T-helper 1 cell treated with Interleukin-12 subunit alpha and Interleukin-12 subunit beta and Interleukin-4 antibody, amounts not matched to agents 30 ng/mL and 1 ng/mL, for 36 hours (primary cell): ENCODE data around the gene C17orf107. TPM values are rescaled to one million over a fixed set of nuclear protein-coding genes. Genes with fewer than 3 reads are reported as not detected.

ENCODE experiments used
- intact Hi-C: fragments of 100-400 bp; cut with micrococcal nuclease; formaldehyde crosslinking; loops from one replicate; pipeline ENCODE4 v1.15.1; 2024
- total RNA-seq: library from RNA; stranded (reverse); gene quantifications from 2 replicates; pipeline ENCODE4 v1.2.3, GENCODE V29; 2022

C17orf107 gene
- total RNA-seq, 1 donor from 2014 or later: 1.3 TPM

DNA sequence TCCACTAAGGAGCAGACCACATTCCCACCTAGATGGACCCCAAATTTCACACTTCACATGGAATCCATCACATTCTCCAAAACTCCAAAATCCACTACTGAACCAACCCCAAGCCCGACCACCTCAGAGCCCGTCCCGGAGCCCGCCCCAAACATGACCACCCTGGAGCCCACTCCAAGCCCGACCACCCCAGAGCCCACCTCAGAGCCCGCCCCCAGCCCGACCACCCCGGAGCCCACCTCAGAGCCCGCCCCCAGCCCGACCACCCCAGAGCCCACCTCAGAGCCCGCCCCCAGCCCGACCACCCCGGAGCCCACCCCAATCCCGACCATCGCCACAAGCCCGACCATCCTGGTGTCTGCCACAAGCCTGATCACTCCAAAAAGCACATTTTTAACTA lies 34.3 kb downstream of the C17orf107 start:
- intact Hi-C loops: no loop called here

DNA sequence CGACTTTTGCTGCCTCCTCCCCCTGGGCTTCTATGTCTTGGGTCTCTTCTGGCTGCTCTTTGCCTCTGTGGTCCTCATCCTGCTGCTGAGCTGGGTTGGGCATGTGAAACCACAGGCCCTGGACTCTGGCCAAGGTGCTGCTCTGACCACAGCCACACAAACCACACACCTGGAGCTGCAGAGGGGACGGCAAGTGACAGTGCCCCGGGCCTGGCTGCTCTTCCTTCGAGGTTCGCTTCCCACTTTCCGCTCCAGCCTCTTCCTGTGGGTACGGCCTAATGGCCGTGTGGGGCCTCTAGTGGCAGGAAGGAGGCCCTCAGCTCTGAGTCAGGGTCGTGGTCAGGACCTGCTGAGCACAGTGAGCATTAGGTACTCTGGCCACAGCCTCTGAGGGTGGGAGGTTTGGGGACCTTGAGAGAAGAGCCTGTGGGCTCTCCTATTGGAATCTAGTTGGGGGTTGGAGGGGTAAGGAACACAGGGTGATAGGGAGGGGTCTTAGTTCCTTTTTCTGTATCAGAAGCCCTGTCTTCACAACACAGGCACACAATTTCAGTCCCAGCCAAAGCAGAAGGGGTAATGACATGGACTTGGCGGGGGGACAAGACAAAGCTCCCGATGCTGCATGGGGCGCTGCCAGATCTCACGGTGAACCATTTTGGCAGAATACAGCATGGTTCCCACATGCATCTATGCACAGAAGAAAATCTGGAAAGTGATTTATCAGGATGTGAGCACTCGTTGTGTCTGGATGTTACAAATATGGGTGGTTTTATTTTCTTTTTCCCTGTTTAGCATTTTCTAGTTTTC lies 35.0 kb downstream of the C17orf107 start:
- intact Hi-C loops: no loop called here

DNA sequence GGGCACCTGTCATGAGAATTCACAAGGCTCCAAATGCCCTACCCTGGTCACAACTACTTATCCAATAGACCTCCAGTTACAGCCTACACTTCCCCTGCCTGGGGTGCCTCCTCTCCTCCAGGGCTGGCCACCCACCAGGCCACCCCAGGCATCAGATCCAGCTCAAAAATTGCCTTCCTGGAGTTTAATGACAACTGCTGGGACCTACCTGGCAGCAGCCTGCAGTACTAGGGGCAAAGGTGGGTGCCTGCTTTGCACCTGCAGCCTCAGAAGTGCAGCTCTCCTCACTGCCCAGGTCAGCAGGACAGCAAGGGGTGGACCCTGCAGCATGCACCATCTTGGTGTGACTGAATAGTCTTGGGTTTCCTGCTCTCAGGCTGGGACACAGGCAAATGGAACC lies 36.3 kb downstream of the C17orf107 start:
- intact Hi-C loops: no loop called here

DNA sequence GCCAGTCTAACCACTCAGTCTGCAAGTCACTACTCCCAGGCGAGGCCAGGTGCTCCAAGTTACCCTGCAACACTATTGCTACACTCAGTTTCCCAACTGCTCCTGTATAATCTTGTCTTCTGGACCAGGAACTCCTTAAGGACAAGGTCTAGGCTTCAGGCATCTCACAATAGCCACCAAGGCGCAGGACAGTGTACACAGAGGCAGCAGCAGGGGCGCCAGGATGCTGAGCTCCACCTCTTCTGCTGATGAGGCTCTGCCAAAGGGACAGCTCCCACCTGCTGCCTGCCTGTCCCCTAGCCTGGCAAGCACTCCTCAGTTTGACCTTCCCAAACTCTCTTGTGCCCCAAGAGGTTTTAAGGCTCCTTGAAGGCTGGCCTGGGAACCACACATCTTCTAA lies 37.1 kb downstream of the C17orf107 start:
- intact Hi-C loops: no loop called here

DNA sequence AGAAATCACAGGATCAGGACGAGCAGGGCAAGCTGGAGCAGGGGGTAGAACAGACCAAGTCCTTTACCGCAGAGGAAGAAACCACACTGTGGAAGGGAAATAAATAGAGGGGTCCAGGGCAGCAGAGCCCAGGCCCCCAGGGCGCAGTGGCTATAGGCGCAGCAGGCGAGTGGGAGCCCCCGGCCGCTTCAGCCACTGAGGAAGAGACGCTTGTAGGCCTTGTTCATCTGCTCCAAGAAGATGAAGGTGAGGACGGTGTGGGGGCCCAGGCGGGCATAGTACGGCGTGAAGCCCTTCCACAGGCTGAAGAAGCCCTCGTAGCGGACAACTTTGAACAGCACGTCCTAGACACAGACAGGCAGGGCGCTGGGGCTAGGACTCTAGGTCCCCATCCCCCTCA lies 38.2 kb downstream of the C17orf107 start:
- intact Hi-C loops: no loop called here

DNA sequence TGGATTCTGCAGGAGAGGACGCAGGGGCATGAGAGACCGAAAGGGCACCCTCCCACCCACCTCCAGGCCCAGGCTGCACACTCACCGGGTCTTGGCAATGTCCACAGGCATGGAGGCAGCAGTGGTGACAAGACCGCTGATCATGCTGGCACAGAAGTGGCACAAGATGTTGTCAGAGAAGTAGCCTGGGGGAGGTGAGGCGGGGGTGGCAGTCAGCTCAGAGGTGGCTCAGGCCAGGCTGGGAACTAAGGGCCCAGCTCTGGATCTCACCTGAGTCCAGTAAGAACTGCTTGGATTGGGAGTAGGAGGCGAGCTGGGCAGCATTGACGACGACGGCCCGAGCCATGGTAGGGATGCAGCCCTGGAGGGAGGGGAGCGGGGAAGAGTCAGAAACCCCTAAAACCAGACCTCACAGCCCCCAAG lies 38.7 kb downstream of the C17orf107 start:
- intact Hi-C loops: no loop called here

DNA sequence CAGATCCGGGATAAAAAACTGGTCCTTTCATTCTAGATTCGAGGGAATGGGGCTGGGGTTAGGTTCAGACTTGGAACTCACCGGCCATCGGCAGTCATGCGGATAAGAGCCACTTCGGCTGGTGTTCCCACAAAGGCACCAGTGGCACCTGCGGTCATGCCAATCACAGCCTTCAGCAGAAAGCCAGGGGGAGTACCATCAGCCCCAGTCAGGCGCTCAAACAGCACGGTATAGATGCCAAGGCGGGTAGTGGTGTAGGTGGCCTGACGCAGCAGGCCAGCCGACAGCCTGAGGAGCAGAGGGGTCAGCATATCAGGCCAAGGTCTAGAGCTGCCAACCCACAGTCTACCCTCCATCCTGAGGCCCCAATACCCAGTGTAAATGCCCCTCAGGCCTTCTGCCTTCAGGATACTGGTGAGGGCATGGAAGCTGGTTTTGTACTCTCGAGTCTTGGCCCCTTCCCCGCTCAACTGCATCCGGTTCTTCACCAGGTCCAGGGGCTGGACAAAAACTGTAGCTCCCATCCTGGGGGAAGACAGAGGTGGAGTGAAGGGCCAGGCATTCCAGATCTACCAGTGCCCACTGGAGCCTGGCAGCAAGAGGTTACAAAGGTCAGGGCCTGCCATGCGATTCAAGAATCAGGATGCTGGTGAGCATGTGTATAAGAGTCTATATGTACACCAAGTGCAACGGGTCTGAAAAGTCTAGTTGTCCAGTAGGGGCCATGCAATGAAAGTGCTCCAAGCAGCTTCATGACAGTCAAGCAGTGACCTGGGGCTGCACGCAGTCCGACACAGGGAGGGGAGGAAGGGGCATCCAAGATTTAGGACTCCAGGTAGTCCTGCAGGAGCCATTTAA lies 39.6 kb downstream of the C17orf107 start:
- intact Hi-C loops: no loop called here

DNA sequence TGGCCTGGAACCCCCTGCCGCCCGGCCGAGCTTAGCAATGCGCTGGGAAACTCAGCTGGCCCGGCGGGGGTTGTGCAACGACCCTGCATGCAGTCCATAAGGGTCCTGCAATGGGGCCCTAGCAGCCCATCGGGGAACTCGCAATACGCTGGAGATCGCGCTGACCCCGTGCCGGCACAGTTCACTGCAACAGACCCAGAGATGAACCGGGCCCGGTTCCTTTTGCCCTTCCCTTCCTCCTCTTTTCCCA lies 40.1 kb downstream of the C17orf107 start:
- intact Hi-C loops: no loop called here

DNA sequence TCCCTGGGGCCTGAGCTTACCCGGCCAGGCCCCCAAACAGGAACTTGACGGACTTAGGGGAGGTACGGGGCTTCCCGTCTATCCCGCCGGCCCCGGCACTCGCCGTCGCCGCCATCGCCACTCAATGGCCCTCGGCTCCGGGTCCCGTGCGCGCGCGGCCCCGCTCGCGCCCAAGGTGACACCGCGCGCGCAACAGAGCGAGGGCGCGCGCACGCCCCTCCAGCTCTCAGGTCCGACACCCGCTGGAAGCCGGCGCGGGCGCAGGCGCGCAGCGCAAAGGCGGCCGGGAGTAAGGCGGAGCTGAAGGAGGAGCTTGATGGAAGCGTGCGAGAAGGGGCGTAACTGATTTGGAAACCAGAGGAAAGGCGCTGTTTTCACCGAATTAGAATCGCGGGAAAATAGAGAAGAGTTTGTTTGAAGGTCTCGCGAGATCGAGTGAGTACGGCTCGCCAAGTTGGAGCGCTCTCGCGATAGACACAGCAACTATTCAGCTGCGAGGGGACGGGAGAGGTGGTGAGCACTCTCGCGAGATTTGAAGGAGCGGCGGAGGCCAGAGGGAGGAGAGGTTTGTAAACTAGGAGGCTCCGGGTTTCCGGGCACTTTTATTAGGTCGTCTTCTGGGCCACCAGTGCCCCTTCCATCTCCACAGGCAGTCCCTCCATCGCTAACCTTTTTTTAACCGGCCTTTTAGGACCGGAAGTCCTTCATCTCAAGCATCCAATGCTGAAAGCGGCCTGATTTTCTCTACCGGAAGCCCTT lies 40.6 kb downstream of the C17orf107 start, which contains the start of the genes RNF167 and SLC25A11:
TSS of gene RNF167 (plus strand) at position 473 of the 759 bp plus-strand sequence. CDS start 642 bp downstream, outside the sequence.
TSS of gene SLC25A11 (minus strand) at position 251 of the 759 bp plus-strand sequence. CDS start at position 115, 136 bp downstream.
- intact Hi-C loops: loop anchor here (1.0 to 5.0 kb wide), 12 partner anchors 8 to 678 kb away; partner anchors contain the start of genes ANKFY1, ARRB2, CAMTA2 and DERL2

DNA sequence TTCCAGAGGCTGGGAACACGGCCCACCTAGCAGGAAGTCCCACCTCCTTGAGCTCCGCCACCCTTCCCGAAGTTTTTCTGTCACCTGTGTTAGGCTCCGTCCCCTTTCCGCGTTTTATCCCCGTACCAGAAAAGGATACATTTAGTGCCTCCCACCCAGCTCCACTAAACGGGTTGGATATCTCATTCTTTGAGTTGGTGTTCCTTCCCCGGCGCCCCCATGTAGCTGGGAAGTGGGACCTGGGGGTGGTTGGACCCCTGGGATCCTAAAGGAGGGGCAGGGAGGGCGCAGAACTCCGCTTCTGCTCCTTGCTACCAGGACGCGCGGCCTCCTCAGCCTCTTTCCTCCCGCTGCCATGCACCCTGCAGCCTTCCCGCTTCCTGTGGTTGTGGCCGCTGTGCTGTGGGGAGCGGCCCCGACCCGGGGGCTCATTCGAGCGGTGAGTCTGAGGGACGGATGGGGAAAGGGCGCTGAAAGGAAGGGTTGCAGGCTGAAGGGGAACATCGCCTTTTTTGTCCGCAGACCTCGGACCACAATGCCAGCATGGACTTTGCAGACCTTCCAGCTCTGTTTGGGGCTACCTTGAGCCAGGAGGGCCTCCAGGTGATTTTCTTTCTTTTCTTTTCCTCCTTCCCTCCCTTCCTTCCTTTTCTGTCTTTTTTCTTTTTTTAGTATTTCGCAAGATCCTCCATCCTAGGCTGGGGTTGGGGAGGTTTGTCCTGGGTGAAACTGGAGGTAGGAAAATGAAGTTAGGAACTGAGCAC lies 41.4 kb downstream of the C17orf107 start:
- intact Hi-C loops: loop anchor here (1.0 to 5.0 kb wide), 12 partner anchors 8 to 678 kb away; partner anchors contain the start of genes ANKFY1, ARRB2, CAMTA2 and DERL2

DNA sequence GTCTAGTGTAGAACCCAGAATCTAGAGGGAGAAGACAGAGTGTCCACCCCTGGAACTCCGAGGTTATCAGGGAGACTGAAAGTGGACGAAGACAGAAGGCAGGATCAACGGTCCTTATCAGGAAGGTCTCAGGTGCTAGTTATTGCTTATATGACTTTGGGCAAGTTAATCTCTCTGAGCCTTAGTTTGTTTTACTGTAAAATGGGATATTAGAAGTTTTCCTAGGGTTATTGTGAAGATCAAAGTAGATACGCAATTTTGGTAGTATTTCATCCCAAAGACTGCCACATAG lies 41.9 kb downstream of the C17orf107 start:
- intact Hi-C loops: loop anchor here (5.0 kb wide), 2 partner anchors 209 to 679 kb away; partner anchors contain the start of genes ANKFY1 and MED11

DNA sequence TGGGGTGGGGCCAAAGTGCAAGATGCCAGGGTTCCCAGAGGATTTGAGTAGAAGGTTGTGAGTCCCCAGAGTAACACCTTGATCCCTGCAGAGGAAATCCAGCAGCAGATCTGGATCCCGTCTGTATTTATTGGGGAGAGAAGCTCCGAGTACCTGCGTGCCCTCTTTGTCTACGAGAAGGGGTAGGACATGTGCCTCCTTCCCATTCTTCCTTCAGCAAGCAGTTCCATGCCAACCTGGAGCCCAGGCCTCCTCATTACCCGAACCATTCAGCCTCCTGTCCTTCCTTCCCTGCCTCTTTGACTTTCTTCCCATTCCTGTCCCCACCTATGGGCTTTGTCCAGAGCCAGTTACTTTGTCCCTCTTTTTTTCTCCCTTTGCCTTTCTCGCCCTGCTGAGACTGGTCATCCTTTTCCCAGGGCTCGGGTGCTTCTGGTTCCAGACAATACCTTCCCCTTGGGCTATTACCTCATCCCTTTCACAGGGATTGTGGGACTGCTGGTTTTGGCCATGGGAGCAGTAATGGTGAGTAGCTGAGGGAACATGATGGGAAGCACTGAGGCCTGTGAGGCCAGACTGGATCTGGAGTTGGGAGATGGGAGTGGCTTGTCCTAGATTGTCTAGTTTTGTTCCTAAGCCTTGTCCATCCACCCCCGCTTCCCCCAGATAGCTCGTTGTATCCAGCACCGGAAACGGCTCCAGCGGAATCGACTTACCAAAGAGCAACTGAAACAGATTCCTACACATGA lies 43.6 kb downstream of the C17orf107 start:
- intact Hi-C loops: loop anchor here (5.0 kb wide), 2 partner anchors 211 to 681 kb away; partner anchors contain the start of genes ANKFY1 and MED11

DNA sequence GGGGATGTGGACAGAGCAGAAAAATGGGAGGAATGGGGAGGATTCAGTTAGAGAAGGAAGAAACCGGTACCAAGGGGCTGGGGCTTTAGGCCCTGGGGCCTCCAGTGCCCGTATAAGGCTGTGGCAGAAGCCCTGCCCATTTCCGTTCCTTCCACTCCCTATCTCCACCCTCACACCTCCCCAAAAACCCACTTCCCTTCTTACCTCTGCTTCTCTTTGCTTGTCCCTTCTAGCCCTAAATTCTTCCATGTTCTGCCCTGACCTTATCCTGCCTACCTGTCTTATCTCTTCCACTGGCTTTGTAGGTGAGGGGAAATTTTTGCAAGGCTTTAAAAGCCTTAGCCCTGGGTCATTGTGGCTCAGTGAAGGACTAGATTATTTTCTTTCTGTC lies 44.8 kb downstream of the C17orf107 start:
- intact Hi-C loops: loop anchor here (2.0 to 5.0 kb wide), 4 partner anchors 35 to 767 kb away; partner anchors contain the start of genes ANKFY1 and MED11

DNA sequence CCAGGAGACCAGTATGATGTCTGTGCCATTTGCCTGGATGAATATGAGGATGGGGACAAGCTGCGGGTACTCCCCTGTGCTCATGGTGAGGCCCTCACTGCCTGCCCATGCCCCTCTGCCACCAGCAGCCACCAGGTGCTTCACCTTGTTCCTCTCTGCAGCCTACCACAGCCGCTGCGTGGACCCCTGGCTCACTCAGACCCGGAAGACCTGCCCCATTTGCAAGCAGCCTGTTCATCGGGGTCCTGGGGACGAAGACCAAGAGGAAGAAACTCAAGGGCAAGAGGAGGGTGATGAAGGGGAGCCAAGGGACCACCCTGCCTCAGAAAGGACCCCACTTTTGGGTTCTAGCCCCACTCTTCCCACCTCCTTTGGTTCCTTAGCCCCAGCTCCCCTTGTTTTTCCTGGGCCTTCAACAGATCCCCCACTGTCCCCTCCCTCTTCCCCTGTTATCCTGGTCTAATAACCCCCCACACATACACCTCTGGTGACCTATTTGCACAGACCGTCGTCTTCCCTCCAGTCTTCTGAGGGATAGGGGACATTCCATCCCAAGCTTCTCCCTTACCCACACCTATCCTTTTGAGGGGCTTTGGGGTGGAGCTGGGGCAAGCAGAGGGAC lies 45.3 kb downstream of the C17orf107 start:
- intact Hi-C loops: loop anchor here (2.0 to 5.0 kb wide), 4 partner anchors 36 to 768 kb away; partner anchors contain the start of genes ANKFY1 and MED11

DNA sequence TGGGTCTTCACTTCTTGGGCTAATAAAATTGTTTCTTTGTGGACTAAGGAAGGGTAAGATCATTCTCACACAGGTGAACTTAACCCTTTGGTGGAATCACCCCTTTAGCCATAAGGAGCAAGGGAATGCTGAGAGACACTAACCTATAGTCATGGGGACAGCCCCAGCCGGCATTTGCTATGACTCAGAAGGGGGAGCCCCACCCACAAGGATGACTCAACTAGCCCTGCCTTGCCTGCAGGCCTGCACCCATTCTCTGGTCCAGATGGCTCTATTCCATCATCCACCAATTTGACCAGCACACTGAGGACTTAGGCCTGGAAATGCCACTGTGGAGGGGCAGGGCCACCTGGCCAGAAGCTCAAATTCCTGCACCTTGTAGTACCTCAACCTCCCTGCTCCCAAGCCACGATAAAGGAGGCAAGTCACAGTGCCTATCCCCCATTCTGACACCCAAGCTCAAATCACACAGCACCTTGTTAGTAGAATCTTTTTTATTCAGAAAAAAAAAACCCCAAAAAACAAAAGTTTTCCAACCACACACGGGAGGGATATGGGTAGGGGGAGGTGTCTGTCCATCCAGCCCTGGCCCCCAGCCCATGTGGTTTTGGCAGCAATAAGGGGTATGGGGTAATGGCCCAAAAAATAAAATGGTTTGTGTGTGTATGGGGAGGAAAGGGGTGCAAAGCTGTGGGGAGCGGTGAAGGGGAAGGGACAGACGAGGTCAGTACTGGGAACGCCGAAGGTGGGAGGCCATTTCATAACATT lies 46.0 kb downstream of the C17orf107 start:
- intact Hi-C loops: loop anchor here (2.0 kb wide), 2 partner anchors 37 to 769 kb away; no protein-coding TSS in a partner anchor

DNA sequence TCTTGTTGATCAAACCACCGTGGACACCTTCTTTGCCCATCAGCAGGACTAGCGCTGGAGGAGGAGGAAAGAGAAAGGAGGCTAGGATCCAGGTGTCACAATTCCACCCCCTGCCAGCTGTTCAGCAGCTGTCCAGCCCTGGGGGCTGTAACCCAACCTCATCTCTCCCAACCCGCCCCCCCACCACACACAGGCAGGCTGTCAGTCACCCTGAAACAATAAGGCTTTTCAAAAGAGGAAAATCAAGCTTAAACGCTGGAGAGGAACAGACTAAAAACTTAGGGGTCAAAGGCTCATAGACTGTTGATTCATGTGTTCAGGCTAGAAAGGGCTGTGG lies 46.6 kb downstream of the C17orf107 start:
- intact Hi-C loops: loop anchor here (2.0 kb wide), 2 partner anchors 37 to 769 kb away; no protein-coding TSS in a partner anchor

DNA sequence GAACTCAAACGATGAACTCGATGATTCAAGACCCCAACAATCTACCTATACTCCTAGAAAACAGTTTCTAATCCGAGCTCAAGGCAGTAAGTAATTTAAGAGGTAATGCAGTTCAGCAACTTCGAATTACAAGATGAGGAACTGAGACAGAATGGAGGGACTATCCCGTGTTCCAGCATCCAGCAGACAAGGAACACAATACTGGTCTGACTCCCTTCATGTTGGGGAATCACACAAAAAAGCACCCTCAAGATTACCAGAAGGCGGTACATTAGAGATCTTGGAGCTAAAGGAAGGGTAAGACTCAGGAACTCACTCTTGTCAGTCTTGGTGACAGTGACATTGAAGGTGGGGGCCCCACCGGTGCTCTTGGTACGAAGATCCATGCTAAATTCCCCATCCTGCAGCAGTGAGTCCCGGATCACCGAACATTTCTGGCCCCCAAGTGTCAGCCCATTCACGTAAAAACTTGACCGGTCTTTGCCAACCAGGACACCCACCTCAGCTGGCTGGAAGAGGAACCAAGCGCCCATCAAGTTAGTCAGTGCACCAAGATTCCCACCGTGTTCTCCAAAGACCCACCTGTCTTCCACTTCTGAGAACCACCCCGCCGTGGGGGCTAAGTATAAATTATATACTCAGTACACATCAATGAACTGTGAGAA lies 47.1 kb downstream of the C17orf107 start:
- intact Hi-C loops: no loop called here

DNA sequence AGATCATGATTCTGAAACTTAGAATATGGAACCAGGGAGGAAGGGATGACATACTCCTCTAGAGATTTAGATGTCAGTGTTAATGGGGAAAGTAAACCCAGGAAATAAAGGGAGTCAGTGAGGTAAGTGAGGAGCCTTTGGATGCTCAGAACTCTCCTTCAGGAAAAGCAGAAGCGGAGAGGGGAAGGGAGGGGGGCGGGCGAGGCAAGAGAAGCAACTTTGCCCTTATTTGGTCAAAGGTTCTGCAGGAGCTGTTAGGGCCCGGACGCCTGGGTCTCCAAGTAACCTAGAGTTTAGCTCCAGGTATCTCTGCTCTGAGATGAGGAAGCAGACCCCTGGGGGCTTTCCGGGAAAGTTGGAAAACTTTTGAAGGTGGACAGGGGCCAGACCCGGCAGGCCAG lies 47.7 kb downstream of the C17orf107 start:
- intact Hi-C loops: loop anchor here (1.0 kb wide), 2 partner anchors 84 to 237 kb away; partner anchors contain the start of gene ARRB2
